Liver (tissue), 3 donors: Measurements from ENCODE around the gene PAPOLB.

Experiments
- ATF3 ChIP-seq: IDR thresholded peaks from 2 replicates; pipeline ENCODE4 v1.6.1; 2016; ENCODE audit warnings: antibody characterized with exemption
- CTCF ChIP-seq: fragments of 150-350 bp; IDR thresholded peaks from 2 replicates; pipeline ENCODE4 v1.5.1; 2017; ENCODE audit warnings: improper control_type of control experiment, low read depth, low read length; ENCODE audit not compliant: missing input control
- EGR1 ChIP-seq, 2 donors: IDR thresholded peaks; 2 replicates each; pipeline ENCODE4 v1.6.1; 2016 to 2018; ENCODE audit warnings: antibody characterized with exemption in 2 of 2, low read depth in 2 of 2
- GABPA ChIP-seq, 2 donors: IDR thresholded peaks in 1 of 2; conservative IDR thresholded peaks in 1 of 2; 2 replicates each; pipeline ENCODE4 v1.6.1; 2016; ENCODE audit warnings: antibody characterized with exemption in 2 of 2, mild to moderate bottlenecking in 1 of 2, moderate library complexity in 1 of 2
- HNF4A ChIP-seq, 2 donors: conservative IDR thresholded peaks; 2 replicates each; pipeline ENCODE4 v1.6.1; 2016; ENCODE audit warnings: antibody characterized with exemption in 2 of 2, mild to moderate bottlenecking in 2 of 2
- RAD21 ChIP-seq, 2 donors: IDR thresholded peaks; 2 replicates each; pipeline ENCODE4 v1.6.1; 2016; ENCODE audit warnings: antibody characterized with exemption in 2 of 2, mild to moderate bottlenecking in 2 of 2
- SP1 ChIP-seq: IDR thresholded peaks from 2 replicates; pipeline ENCODE4 v1.6.1; 2018; ENCODE audit warnings: antibody characterized with exemption, mild to moderate bottlenecking
- TAF1 ChIP-seq: conservative IDR thresholded peaks from 2 replicates; pipeline ENCODE4 v1.6.1; 2016; ENCODE audit warnings: antibody characterized with exemption, mild to moderate bottlenecking
- YY1 ChIP-seq: IDR thresholded peaks from 2 replicates; pipeline ENCODE4 v1.6.1; 2016; ENCODE audit warnings: antibody characterized with exemption, mild to moderate bottlenecking
- TF ChIP-seq, protein P1 (sequence below): IDR thresholded peaks from 2 replicates; pipeline ENCODE4 v1.6.1; 2016; ENCODE audit warnings: antibody characterized with exemption
- TF ChIP-seq, protein P2 (sequence below): IDR thresholded peaks from 2 replicates; pipeline ENCODE4 v1.6.1; 2016; ENCODE audit warnings: antibody characterized with exemption
- TF ChIP-seq, protein P3 (sequence below): IDR thresholded peaks from 2 replicates; pipeline ENCODE4 v1.6.1; 2016; ENCODE audit warnings: antibody characterized with exemption, mild to moderate bottlenecking
- donor health status: healthy.
- donor health status: healthy.

DNA sequence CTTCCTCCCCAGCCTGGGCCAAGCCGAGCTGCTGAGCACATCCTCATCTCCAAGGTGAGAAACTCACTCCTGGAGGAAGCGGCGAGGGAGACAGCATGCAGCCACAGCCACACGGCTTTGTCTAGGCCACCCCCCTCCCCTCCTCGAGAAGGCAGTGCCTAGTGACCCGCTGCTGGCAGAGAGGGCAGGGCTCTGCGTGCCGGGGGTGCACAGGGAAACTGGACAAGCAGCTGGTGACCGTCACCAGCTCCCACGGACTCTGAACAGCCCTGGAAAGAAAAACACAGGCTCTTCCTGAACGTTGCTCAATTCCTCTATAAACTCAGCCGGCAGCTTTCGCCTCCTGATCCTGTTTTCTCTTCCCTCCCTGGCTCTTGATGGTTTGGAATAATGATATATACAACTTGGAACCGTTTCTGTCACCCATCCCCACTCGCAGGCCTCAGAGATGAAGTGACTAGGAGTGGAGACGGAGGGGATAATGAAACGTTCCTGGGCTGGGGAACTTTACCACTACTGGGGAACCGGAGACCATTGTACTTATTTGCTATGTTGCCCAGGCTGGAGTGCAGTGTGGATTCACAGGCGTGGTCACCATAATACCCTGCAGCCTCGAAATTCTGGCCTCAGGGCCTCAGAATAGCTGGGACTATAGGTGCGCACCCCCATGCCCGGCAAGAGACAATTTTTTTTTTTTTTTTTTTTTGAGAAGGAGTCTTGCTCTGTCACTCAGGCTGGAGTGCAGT lies 19.3 kb downstream of the PAPOLB start:
- TF ChIP-seq GABPA (IDR thresholded peaks at IDR 0.05 in 1 of 2, conservative IDR thresholded peaks at IDR 0.05 in 1 of 2) (no peak), YY1 (no peak), ATF3 (no peak), CTCF (no peak), SP1 (no peak), HNF4A (conservative IDR thresholded peaks at IDR 0.05) (no peak), EGR1 (IDR thresholded peaks at IDR 0.05; ENCODE audit: low read depth in 2 of 2) (no peak), RAD21 (IDR thresholded peaks at IDR 0.05) (no peak), TAF1 (no peak)
- TF ChIP-seq, protein P1, sequence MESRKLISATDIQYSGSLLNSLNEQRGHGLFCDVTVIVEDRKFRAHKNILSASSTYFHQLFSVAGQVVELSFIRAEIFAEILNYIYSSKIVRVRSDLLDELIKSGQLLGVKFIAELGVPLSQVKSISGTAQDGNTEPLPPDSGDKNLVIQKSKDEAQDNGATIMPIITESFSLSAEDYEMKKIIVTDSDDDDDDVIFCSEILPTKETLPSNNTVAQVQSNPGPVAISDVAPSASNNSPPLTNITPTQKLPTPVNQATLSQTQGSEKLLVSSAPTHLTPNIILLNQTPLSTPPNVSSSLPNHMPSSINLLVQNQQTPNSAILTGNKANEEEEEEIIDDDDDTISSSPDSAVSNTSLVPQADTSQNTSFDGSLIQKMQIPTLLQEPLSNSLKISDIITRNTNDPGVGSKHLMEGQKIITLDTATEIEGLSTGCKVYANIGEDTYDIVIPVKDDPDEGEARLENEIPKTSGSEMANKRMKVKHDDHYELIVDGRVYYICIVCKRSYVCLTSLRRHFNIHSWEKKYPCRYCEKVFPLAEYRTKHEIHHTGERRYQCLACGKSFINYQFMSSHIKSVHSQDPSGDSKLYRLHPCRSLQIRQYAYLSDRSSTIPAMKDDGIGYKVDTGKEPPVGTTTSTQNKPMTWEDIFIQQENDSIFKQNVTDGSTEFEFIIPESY, result no peak
- TF ChIP-seq, protein P2, sequence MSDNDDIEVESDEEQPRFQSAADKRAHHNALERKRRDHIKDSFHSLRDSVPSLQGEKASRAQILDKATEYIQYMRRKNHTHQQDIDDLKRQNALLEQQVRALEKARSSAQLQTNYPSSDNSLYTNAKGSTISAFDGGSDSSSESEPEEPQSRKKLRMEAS, result no peak
- TF ChIP-seq, protein P3, sequence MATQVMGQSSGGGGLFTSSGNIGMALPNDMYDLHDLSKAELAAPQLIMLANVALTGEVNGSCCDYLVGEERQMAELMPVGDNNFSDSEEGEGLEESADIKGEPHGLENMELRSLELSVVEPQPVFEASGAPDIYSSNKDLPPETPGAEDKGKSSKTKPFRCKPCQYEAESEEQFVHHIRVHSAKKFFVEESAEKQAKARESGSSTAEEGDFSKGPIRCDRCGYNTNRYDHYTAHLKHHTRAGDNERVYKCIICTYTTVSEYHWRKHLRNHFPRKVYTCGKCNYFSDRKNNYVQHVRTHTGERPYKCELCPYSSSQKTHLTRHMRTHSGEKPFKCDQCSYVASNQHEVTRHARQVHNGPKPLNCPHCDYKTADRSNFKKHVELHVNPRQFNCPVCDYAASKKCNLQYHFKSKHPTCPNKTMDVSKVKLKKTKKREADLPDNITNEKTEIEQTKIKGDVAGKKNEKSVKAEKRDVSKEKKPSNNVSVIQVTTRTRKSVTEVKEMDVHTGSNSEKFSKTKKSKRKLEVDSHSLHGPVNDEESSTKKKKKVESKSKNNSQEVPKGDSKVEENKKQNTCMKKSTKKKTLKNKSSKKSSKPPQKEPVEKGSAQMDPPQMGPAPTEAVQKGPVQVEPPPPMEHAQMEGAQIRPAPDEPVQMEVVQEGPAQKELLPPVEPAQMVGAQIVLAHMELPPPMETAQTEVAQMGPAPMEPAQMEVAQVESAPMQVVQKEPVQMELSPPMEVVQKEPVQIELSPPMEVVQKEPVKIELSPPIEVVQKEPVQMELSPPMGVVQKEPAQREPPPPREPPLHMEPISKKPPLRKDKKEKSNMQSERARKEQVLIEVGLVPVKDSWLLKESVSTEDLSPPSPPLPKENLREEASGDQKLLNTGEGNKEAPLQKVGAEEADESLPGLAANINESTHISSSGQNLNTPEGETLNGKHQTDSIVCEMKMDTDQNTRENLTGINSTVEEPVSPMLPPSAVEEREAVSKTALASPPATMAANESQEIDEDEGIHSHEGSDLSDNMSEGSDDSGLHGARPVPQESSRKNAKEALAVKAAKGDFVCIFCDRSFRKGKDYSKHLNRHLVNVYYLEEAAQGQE, result no peak
